HAP-1 (cell line): ENCODE results near the gene FARSB.

Source experiments
- DNase-seq, 2 experiments: peaks; one replicate each; pipeline ENCODE4 v3.0.0-alpha.2; 2016 to 2020; ENCODE audit warnings: low spot score in 2 of 2
- H3K27me3 ChIP-seq: fragments of 250-450 bp; sonication (Bioruptor Pico); 2 replicates; pipeline ENCODE4 v1.5.1; 2020; ENCODE audit warnings: low read depth, mild to moderate bottlenecking, moderate library complexity
- H3K36me3 ChIP-seq: fragments of 250-450 bp; sonication (Bioruptor Pico); replicated peaks from 2 replicates; pipeline ENCODE4 v1.5.1; 2020; ENCODE audit warnings: mild to moderate bottlenecking
- H3K4me1 ChIP-seq: fragments of 250-450 bp; sonication (Bioruptor Pico); 2 replicates; pipeline ENCODE4 v1.5.1; 2020; ENCODE audit warnings: mild to moderate bottlenecking
- H3K4me3 ChIP-seq: fragments of 250-450 bp; sonication (Bioruptor Pico); 2 replicates; pipeline ENCODE4 v1.5.1; 2020; ENCODE audit warnings: mild to moderate bottlenecking, moderate library complexity
- H3K9me3 ChIP-seq: fragments of 250-450 bp; sonication (Bioruptor Pico); 2 replicates; pipeline ENCODE4 v1.5.1; 2020; ENCODE audit warnings: mild to moderate bottlenecking, moderate library complexity
- in situ Hi-C: fragments of 300-500 bp; cut with MboI; formaldehyde crosslinking; loops from 3 replicates; pipeline ENCODE4 v1.14.3; 2020; ENCODE audit warnings: low sequenced_read_pairs, inconsistent platforms, mixed read lengths

The FARSB gene

DNA sequence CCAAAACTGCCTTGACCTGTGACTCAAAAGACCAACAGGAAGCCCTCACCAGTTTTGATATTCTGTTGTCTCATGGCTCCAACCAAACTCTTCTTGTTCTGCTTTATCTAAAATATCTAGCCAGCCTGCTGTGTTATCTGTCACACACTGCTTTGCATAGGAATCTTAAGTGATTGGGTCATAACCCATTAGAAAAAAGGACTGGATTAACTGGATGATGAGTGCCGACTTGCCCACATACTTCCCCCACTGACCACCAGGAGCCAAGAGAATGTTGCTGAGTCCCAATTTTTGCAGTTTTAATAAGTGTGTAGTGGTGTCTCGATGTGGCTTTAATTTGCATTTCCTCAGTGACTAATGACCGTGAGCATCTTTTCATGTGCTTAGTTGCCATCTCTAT, 22.1 kb upstream of the FARSB start:
- in situ Hi-C loops: no loop called here
- DNase-seq: no peak
- H3K27me3 ChIP-seq: peaks cover 41% of the 10 kb centered on the region
- no peaks in the 10 kb centered on the region for H3K36me3 ChIP-seq
- 0 out of 2 replicates have a peak, but pooled peaks cover 3% of the 10 kb centered on the region for H3K4me1 ChIP-seq
- no peak overlapping the region for H3K4me3 ChIP-seq
- no peaks in the 10 kb centered on the region for H3K9me3 ChIP-seq

DNA sequence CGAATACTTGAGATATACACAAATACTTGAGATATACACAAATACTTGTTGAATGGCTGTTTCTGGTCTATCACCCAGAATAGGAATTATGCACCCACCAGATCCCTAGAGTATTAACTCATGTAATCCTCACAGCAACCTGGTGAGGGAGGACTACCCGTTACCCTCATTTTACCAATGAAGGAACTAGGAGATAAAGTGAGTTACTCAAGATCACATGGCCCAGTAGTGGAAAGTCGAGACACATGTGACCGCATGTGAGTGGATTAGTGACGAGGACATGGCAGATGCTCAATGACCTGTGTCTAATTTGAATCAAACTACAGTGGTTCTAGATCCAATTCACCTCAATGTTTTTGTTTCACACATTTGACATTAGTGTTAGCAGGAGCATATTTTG, 18.0 kb upstream of the FARSB start:
- H3K36me3 ChIP-seq: no peaks in the 10 kb centered on the region
- H3K4me1 ChIP-seq: no peaks in the 10 kb centered on the region; the same call in 1 of the 2 replicates
- DNase-seq: no peak
- H3K27me3 ChIP-seq: peaks cover 41% of the 10 kb centered on the region
- H3K4me3 ChIP-seq: no peak overlapping the region
- no peaks in the 10 kb centered on the region for H3K9me3 ChIP-seq
- in situ Hi-C loops: no loop called here

DNA sequence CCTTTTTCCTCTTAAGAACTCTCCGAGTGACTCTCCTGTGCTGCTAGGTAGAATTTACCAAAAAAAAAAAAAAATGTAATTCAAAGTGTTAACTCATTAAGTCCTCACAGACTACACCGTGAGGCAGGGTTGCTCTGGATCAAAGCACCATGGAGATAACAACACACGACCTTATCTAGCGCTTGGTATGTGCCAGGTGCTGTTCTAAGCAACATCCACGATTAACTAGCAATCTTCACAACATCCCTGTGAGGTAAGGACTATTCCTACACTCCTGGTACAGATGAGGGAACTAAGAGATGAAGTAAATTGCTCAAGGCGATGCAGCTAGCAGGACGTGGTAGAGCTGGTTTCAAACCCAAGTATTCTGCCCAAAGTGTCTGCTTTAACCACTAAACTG, 17.4 kb upstream of the FARSB start:
- DNase-seq: no peak
- in situ Hi-C loops: no loop called here
- H3K4me3 ChIP-seq: no peak overlapping the region
- H3K4me1 ChIP-seq: no peaks in the 10 kb centered on the region; the same call in 1 of the 2 replicates
- no peaks in the 10 kb centered on the region for H3K9me3 ChIP-seq
- peaks cover 38% of the 10 kb centered on the region for H3K27me3 ChIP-seq
- no peaks in the 10 kb centered on the region for H3K36me3 ChIP-seq

DNA sequence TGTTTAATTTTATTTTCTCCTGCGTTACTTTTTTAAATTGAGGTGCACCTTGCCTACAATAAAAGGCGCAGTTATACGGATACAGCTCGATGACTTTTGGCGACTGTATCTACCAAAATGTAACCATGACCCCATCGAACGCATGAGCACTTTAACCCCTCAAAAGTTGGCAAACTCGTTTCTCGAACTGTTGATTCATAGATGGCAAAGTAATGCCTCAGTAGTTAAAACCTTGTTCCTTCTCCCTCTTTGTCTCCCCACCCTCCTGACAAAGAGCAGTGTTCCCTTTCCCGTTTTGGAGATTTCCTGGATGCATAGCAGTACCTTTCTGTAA, 16.1 kb upstream of the FARSB start:
- H3K4me3 ChIP-seq: no peak overlapping the region
- no peaks in the 10 kb centered on the region; the same call in 1 of the 2 replicates for H3K4me1 ChIP-seq
- in situ Hi-C loops: no loop called here
- peaks cover 26% of the 10 kb centered on the region for H3K27me3 ChIP-seq
- DNase-seq: no peak
- H3K36me3 ChIP-seq: no peaks in the 10 kb centered on the region
- no peaks in the 10 kb centered on the region for H3K9me3 ChIP-seq

DNA sequence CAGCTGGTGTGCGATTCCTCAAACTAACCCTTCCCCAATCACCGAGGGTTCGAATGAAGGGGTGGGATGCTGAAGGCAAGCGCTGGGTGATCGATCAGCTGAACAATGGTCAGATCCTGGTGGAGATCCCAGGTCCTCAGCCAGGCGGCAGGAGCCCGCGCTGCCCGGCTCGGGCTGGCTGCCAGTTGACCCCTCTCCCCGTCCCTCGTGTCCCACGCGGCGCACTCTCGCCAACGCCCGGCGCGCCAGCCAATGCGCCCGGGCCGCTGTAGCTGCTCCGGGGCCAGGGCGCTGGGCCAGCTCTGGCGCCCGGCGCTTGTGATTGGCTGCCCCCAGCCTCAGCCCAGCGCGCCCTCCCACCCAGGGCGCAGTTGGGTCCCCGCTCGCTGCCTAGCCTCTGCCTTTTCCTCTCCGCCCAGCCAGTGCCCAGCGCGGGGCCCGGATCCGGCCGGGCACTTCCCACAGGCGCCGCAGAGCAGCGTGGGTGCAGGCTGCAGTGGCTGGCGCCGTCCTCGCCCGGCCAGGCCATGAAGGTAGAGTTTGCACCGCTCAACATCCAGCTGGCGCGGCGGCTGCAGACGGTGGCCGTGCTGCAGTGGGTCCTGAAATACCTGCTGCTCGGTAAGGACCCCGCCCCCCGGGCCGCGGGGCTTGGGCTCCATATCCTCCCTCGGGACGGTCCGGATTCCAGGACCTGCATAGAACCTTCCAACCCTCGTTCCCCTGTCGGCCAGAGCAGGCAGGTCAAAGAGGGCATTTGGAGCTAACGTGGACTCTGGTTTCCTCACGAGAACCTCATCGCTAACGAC, 15.6 kb upstream of the FARSB start, which contains the start of gene MOGAT1:
TSS of gene MOGAT1 (plus strand) at position 400 of the 809 bp plus-strand sequence. CDS start at position 528, 128 bp downstream.
- in situ Hi-C loops: no loop called here
- Histone ChIP-seq H3K4me1 (no peaks in the 10 kb centered on the region; the same call in 1 of the 2 replicates), H3K9me3 (no peaks in the 10 kb centered on the region), H3K36me3 (no peaks in the 10 kb centered on the region), H3K27me3 (peaks cover 22% of the 10 kb centered on the region), H3K4me3 (peak within 1 kb of the TSS; percentile 22)
- DNase-seq: peak in 1 of 2 experiments; percentile 44

DNA sequence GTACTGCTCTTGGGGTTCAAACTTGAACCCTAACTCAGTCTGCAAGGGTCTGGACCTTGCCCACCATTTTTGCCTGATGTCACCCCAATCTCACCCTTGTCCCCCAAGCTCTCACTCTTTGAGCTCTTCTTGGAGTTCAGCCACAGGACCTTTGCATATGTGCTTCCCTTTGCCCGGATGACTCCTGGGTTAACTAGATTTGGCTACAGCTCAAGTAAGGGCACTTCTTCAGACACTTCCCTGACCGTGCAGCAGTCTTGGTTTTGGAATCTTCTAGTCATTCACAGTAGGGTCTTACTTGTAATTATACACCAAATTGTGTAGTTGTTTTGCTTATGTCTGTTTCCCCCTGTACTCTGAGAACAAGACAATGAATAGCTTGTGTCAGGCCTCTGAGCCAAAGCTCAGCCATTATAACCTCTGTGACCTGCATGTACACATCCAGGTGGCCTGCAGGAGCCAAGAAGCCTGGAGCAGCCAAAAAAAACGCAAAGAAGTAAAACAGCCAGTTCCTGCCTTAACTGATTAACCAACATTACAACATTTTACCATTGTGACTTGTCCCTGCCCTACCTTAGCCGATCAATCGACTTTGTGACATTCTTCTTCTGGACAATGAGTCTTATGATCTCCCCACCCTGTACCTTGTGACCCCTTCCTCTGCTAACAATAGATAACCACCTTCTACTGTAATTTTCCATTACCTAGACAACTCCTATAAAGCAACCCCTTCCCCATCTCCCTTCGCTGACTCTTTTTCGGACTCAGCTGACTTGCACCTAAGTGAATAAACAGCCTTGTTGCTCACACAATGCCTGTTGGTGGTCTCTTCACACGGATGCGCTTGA, 14.5 kb upstream of the FARSB start:
- no peaks in the 10 kb centered on the region for H3K36me3 ChIP-seq
- no peak overlapping the region for H3K4me3 ChIP-seq
- peaks cover 18% of the 10 kb centered on the region for H3K27me3 ChIP-seq
- no peaks in the 10 kb centered on the region; the same call in 1 of the 2 replicates for H3K4me1 ChIP-seq
- H3K9me3 ChIP-seq: no peaks in the 10 kb centered on the region
- in situ Hi-C loops: no loop called here
- DNase-seq: no peak

DNA sequence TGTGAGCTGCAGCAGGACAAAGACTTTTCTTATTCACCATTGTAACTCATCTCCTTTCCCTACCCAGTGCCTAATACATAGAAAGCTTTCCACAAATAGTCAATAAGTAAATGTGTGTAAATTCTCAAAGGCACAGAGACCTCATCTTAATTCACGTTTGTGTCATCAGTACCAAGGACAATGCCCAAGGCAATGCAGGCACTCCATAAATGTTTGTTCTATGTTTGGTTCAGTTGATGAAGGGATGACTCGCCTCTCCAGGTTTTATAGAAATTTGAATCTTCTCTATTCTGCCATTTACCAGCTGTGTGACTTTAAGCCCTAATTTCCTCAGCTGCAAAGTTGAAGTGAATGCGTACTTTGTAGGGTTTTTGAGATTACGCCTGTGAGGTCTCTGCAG, 13.5 kb upstream of the FARSB start:
- in situ Hi-C loops: no loop called here
- Histone ChIP-seq H3K27me3 (peaks cover 15% of the 10 kb centered on the region), H3K36me3 (no peaks in the 10 kb centered on the region), H3K4me3 (no peak overlapping the region), H3K4me1 (no peaks in the 10 kb centered on the region; the same call in 1 of the 2 replicates), H3K9me3 (no peaks in the 10 kb centered on the region)
- DNase-seq: no peak

DNA sequence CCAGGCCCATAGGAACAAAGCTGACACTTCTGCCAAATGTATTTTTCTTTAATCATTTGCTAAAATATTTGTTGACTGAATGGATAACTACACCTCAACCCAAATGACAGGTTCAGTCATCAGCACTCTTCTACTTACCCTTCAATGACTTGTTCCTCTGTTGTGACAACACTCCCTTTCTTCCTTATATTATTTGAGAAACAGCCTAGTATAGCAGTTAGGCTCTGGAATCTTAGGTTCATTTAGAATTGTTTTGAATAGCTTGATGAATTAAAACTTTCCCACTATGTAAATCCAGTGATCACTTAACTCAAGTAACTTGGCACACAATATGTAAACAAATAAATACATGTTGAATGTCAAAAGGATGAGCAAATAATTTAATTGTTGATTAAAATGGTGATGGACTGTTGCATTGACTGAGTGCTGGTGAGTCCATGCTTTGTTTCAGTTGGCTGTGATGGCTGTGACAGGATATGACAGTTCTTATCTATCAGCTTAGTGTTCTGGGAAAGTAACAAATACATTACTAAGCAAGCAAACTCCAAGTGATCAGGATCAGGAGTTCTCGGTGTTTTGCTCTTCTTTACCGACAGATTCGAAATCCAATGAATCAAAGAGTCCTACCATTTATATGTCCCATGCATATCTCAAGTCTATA, 12.7 kb upstream of the FARSB start:
- Histone ChIP-seq H3K9me3 (no peaks in the 10 kb centered on the region), H3K4me3 (no peak overlapping the region), H3K36me3 (no peaks in the 10 kb centered on the region), H3K4me1 (no peaks in the 10 kb centered on the region; the same call in 1 of the 2 replicates), H3K27me3 (peaks cover 15% of the 10 kb centered on the region)
- no peak for DNase-seq
- in situ Hi-C loops: no loop called here

DNA sequence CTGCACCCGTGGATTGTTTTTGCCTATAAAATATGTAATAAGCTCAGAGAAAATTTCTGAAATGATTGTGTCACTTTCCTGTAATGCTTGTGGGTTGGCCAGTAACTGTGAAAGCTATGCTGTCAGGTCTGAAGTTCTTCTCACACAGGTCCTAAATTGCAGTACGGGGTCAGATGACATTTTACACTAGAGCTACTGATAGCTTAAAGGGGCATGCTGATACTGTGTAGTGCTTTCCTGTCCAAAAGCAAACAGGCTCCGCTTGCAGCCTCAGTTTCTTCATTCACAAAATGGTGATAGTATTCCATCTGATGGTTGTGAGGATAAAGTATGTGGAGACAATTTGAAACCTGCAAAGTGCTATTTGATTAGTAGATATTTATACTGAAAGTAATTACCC, 7.6 kb upstream of the FARSB start:
- Histone ChIP-seq H3K9me3 (no peaks in the 10 kb centered on the region; the same call in 1 of the 2 replicates), H3K4me3 (no peak overlapping the region), H3K4me1 (peaks cover 3% of the 10 kb centered on the region; the same call in 1 of the 2 replicates), H3K27me3 (no peaks in the 10 kb centered on the region), H3K36me3 (no peaks in the 10 kb centered on the region)
- no peak for DNase-seq
- in situ Hi-C loops: no loop called here

DNA sequence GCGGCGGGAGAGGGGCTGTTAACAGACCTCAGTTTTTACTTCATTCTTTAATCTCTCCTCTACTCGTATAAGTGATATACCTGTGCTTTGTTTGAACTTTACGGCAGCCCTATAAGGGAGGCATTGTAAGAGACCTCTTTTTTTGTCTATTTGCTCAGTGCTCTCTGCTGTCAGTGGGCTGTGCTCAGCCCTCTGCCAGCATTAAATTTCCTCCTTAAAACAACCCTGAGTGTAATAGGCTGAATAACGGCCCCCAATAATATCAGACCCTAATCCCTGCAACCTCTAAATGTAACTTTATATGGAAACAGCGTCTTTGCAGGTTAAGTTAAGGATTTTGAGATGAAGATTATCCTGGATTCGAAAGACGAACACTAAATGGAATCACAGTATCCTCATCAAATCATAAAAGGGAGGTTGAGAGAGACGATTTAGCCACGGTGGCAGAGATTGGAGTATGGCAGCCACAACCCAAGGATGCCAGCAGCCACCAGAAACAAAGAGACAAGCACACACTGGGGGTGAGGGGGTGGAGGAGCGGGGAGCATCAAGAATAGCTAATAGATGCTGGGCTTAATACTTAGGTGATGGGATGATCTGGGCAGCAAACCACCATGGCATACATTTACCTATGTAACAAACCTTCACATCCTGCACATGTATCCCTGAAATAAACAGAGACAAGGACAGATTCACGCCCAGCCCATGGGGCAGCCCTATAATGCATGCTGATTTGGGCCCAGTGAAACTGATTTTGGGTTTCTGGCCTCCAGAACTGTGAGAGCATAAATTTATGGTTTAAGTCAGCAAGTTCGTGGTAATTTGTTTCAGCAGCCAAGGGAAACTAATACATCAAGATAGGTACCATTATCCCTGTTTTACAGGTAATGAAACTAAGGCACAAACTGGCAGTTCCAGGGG, 894 bp upstream of the FARSB start:
- peak in 1 of 2 experiments; percentile 11 for DNase-seq
- Histone ChIP-seq H3K4me3 (peak overlapping the region; percentile 91), H3K27me3 (no peaks in the 10 kb centered on the region), H3K9me3 (no peaks in the 10 kb centered on the region; the same call in 1 of the 2 replicates), H3K36me3 (peaks cover 3% of the 10 kb centered on the region; the same call in 1 of the 2 replicates), H3K4me1 (peaks cover 16% of the 10 kb centered on the region)
- in situ Hi-C loops: no loop called here

DNA sequence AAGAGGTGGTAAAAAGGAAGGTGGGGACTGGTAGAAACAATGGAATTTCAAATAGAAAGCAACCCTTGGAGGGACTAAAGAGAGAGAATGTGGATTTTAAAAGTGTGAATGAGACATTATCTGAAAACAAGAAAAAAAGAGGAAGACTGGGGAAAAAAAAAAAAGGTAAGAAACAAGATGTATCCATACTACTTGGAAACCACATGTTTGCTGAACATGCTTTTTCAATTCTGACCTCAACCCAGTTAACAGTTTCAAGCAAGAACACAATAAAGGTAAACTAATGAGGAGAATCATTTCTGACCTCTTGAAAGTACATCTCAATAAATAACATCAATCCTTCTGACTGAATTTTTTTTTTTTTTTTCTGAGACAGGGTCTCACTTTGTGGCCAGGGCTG, 2.6 kb downstream of the FARSB start:
- H3K36me3 ChIP-seq: peaks cover 20% of the 10 kb centered on the region
- no peaks in the 10 kb centered on the region for H3K9me3 ChIP-seq
- in situ Hi-C loops: no loop called here
- no peaks in the 10 kb centered on the region for H3K27me3 ChIP-seq
- peaks cover 13% of the 10 kb centered on the region for H3K4me1 ChIP-seq
- H3K4me3 ChIP-seq: no peak overlapping the region
- no peak for DNase-seq

DNA sequence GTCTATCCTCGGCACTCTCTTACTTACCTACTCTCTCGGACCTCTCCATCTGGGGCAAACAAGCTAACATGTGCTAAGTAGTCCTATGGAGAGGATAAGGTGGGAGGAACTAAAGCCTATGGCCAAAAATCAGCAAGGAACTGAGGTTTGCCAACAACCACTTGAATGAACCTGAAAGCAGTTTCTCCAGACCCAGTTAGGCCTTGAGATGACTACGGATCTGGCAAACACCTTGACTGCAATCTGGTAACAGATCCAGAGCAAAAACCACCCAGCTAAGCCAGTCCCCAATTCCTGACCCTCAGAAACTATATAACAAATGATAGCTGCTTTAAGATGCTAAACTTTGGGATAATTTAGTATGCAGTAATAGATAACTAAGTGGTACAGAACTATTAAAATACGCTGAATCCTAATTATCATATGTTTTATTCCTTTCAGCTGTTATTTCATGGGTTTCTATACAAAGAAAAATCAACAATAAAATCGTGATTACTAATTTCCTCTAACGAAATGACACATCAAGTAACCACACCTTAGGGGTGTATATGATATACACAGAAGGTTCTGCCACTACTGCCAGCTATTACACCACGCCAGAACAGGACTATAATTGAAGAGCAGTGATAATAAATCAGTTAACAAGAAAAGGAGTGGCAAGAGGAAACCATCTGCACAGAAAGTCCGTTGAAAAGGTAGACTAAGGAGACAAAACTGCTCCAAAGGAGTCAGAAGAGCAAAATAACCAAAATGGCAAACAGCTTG, 3.2 kb downstream of the FARSB start:
- DNase-seq: no peak

More for the DNA sequence above, 3.2 kb downstream of the FARSB start:
- Histone ChIP-seq H3K27me3 (no peaks in the 10 kb centered on the region), H3K4me1 (peaks cover 13% of the 10 kb centered on the region), H3K4me3 (no peak overlapping the region), H3K9me3 (no peaks in the 10 kb centered on the region), H3K36me3 (peaks cover 26% of the 10 kb centered on the region)
- in situ Hi-C loops: no loop called here
